HuH-7 (cell line): ENCODE results near the gene USP26.
"Not testable (repeated sequence)": the region's sequence is repeated elsewhere in the genome, so short reads cannot be mapped to it uniquely, and the experiment has no call there.

Experiments
- DNase-seq: peaks from one replicate; pipeline ENCODE4 v3.0.0; 2011; ENCODE audit warnings: low spot score

USP26 gene, protein sequence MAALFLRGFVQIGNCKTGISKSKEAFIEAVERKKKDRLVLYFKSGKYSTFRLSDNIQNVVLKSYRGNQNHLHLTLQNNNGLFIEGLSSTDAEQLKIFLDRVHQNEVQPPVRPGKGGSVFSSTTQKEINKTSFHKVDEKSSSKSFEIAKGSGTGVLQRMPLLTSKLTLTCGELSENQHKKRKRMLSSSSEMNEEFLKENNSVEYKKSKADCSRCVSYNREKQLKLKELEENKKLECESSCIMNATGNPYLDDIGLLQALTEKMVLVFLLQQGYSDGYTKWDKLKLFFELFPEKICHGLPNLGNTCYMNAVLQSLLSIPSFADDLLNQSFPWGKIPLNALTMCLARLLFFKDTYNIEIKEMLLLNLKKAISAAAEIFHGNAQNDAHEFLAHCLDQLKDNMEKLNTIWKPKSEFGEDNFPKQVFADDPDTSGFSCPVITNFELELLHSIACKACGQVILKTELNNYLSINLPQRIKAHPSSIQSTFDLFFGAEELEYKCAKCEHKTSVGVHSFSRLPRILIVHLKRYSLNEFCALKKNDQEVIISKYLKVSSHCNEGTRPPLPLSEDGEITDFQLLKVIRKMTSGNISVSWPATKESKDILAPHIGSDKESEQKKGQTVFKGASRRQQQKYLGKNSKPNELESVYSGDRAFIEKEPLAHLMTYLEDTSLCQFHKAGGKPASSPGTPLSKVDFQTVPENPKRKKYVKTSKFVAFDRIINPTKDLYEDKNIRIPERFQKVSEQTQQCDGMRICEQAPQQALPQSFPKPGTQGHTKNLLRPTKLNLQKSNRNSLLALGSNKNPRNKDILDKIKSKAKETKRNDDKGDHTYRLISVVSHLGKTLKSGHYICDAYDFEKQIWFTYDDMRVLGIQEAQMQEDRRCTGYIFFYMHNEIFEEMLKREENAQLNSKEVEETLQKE

DNA sequence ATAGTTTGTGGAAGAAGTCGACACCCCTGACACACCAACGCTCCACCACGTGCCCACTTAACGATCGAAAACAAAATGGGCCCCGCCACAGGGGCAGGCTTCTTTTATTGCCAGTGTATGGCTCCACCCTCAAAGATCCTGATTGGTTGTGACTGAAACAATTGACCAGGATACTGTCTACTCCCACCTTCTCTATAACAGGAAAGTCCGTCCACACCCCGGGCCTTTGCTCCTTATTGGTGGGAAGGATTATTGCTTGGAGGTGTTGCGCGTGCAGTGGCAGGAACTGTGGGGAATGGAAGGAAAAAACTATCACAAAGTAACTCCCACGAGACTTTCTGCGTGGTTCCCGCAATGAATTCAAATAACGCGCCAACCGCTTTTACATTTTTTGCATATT lies at the start of gene USP26:
USP26 (minus strand) TSS at position 79 of the 400 bp plus-strand sequence. CDS start 68,889 bp downstream, outside the sequence.
- no peak for DNase-seq

DNA sequence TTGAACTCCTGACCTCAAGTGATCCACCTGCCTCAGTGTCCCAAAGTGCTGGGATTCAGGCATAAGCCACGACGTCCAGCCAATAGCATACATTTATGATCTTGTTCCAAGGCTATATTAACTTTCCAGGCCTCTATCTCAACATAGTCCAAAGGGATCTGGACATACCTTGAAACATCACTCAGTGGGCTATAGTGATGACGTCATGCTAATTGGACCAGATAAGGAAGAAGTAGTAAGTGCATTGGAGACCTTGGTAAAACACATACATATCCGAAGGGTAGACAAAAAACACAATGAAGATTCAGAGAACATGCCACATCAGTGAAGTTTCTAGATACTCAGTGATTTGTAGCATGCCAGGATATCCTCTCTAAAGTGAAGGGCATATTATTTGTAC lies 37.4 kb upstream of the USP26 start:
- DNase-seq: no peak

- DNase-seq: no peak
These were observed 23.5 kb upstream of the USP26 start for GRCh38 chrX:133120406-133120805.

DNA sequence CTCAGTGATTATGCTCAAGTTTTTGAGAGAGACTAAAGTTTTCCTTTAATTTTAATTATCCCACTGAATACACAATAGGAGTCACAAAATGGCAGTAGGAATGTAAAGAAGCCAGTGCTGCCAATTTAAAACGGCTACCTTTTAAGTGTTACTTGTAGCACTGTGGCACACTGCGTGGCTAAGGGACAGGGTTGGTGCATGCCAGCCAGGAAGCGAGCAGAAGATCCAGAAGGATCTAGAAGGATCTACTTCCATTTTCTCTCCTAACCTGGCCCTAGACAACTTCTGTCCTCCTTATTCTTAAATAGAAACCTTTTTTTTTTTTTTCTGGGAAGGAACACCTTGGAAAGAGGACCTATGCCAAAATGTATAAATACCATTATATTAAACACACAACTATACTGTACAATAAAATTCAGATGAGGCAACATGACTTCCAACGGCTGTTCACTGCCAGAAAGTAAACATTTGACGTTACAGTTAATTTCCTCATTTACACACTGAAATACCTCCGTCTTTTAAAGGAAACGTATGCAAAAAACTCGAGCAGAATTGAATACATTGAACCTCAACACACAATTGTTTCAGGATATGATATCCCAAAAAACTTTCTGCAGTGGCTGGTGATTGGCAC lies 2.7 kb downstream of the USP26 start:
- DNase-seq: no peak

GRCh38 chrX:133090236-133090809 lies 6.6 kb downstream of the USP26 start:
- DNase-seq: no peak

DNA sequence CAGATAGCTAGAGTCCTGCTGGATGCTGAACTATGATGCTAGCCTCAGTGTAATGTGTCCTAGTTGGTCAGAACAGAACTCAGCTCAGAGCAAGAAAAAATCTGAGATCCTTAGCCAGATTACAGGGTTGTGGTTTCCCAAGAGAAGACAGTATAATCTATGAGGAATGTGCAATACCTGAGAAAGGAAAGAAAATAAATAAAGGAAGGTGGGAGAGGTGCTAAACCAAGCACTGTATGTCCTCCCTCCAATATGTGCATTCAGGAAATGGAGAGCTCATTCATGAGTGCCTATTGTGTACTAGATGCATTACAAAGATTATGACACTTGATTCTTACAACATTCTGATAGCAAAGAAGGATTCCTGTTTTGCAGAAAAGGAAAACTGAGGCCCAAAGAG lies 7.5 kb downstream of the USP26 start:
- no peak for DNase-seq

GRCh38 chrX:133085785-133086184 lies 11.1 kb downstream of the USP26 start:
- DNase-seq: no peak

GRCh38 chrX:133085056-133085455 lies 11.9 kb downstream of the USP26 start:
- not testable (repeated sequence) for DNase-seq

DNA sequence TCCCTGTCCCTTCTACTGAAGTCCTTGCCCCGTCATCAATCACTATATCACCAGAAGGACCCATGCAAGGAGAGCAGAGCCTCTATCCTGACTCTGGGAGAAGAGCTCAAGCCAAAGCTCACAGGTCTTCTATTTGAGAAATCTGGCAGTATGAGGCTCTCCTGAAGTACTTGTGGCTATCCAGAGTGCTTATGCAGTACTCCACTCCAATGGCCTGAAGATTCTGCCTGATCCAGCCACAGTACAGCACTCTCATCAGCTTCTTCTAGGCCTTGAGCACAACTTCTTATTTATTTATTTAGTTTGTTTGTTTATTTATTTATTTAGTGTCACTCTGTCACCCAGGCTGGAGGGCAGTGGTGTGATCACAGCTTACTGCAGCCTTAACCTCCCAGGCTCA lies 13.0 kb downstream of the USP26 start:
- DNase-seq: no peak

DNA sequence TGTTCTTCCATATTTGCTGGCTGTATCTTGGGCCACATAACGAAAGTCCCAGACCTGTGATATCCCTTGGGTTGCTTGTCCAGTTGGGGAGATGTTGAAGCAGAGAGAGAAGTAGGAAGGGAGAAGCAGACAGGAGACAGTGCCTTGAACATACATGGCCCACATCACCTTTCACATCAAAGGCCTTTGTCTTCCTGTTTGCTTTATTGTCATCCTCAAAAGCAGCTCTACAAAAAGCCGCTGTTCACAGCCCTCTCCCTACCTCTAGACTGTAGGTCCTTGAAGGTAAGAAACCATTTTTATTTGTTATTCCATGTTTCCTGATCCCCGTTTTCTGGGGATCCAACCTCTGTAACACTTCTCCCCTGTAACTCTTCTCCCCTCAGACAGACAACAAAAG lies 14.9 kb downstream of the USP26 start:
- DNase-seq: no peak

DNA sequence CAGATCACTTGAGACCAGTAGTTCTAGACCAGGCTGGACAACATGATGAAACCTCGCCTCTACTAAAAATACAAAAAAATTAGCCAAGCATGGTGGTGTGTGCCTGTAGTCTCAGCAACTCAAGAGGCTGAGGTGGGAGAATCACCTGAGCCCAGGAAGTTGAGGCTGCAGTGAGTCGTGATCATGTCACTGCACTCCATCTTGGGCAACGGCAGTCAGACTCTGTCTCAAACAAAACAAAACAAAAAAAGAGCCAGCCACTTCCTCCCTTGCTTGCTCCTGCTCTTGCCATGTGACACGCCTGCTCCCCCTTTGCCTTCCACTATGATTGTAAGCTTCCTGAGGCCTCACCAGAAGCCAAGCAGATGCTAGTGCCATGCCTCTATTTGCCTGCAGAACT lies 19.1 kb downstream of the USP26 start:
- DNase-seq: not testable (repeated sequence)

GRCh38 chrX:133072566-133072965 lies 24.3 kb downstream of the USP26 start:
- no peak for DNase-seq

DNA sequence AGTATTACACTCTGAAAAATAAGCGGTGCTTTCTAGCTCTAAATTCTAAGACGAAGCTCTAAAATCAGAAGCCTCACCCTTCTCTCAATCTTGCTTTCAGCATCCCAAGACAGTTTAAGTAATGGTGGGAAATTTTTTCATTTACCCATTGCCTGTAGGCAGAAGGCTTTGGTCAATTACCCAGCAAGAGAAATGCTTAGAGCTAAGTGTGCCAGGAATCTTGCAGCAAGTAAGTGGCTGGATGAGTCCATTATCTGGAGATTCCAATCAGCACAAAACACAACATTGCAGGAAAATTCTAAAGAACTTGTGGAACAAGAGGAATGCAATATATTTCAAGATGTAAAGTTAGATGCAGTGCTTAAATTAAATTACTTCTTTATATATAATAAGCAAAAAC lies 28.4 kb downstream of the USP26 start:
- DNase-seq: no peak

GRCh38 chrX:133056341-133056740 lies 40.6 kb downstream of the USP26 start:
- no peak for DNase-seq

DNA sequence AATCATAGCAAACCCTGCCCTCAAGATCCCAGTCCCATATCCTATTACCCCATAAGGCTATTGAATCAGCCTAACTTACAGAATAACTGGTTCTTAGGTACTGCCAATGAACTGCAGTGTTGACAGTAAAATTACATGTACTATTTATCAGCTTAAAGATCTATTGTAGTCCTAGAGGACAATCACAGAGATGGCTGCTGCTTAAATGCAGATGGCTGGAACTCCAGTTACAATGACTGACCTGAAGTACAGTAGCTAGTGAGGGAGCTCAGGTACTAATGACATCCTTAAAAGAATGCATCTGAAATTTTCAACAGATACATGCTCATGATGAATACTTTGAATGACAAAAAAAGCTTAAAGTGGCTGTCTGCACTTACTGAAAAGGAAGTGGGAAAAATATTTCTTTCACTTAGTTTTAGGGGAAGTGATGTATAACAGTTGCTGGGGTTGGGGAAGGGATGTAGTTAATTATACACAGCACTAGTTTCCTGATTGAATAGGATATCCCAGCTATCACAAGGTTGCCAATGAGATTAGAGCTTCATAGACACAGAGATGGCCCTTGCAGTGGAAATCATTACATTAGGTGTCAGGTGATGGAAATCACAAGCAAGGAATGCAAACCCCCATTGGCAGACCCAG lies 42.0 kb downstream of the USP26 start:
- no peak for DNase-seq

- no peak for DNase-seq
These were observed 42.9 kb downstream of the USP26 start for GRCh38 chrX:133053861-133054598.

DNA sequence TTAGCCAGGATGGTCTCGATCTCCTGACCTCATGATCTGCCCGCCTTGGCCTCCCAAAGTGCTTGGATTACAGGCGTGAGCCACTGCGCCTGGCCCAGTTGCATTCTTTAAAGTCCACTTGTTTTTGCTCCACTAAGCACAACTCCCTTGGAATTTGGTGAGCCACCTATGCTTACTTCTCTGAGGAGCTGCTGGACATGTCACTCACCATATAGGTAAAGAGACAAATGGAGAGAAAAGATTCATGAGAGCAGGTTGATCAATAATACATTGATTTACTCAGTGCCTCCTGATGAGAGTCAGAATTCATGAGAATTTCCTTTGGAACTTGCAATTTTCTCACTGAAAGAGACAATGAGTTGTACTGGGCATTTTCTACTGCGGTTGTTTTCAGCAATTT lies 48.2 kb downstream of the USP26 start:
- no peak for DNase-seq

GRCh38 chrX:133046601-133047000 lies 50.3 kb downstream of the USP26 start:
- DNase-seq: no peak

DNA sequence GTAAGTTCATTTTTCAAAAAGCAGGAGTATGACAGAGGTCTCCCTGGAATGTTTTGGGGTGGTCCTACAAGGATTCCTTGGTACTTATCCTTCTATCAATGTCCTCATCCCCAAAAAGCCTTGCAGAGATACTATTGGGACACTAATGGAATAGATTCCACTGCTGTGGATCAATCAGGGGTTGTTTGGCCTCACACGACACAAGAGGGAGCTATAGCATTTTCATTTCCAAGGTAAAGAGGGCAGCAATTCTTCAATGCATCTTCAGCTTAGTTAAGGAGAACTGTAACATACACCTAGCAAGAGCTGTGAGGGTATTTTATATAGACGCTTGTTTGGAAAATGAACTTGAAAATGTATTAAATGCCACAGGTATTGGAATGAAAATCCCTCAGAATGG lies 50.9 kb downstream of the USP26 start:
- peak; percentile 28 for DNase-seq

- not testable (repeated sequence) for DNase-seq
These were observed 52.6 kb downstream of the USP26 start for GRCh38 chrX:133044145-133044786.
